Stimulated activated naive CD8-positive, alpha-beta T cell treated with anti-CD3 and anti-CD28 coated beads, Interleukin-15, amount 100 ng/mL, for 72 hours (primary cell): ENCODE results near the gene HEXD.
"Not testable (repeated sequence)": the region's sequence is repeated elsewhere in the genome, so short reads cannot be mapped to it uniquely, and the experiment has no call there.

Experiments
- ATAC-seq: fragments of 150-1000 bp; cut with Tn5 transposase; 2 replicates; pipeline ENCODE4 v1.10.0; 2021; ENCODE audit warnings: mild to moderate bottlenecking, moderate library complexity
- DNase-seq, 2 donors: peaks; one replicate each; pipeline ENCODE4 v3.0.0; 2021 to 2022
- H3K27ac Mint-ChIP-seq, 2 donors: one replicate each; pipeline ENCODE4 v1.8.0; 2022; ENCODE audit warnings: mild to moderate bottlenecking in 2 of 2, mixed read lengths in 2 of 2, moderate library complexity in 2 of 2
- H3K27me3 Mint-ChIP-seq: one replicate; pipeline ENCODE4 v1.8.0; 2022; ENCODE audit warnings: mixed read lengths
- H3K4me1 Mint-ChIP-seq: one replicate; pipeline ENCODE4 v1.8.0; 2022; ENCODE audit warnings: mild to moderate bottlenecking, mixed read lengths
- H3K4me3 Mint-ChIP-seq, 2 donors: one replicate each; pipeline ENCODE4 v1.8.0; 2022; ENCODE audit warnings: mild to moderate bottlenecking in 2 of 2, mixed read lengths in 2 of 2, moderate library complexity in 1 of 2
- H3K9me3 Mint-ChIP-seq, 2 donors: one replicate each; pipeline ENCODE4 v1.8.0; 2022; ENCODE audit warnings: mixed read lengths in 2 of 2

The HEXD gene

DNA sequence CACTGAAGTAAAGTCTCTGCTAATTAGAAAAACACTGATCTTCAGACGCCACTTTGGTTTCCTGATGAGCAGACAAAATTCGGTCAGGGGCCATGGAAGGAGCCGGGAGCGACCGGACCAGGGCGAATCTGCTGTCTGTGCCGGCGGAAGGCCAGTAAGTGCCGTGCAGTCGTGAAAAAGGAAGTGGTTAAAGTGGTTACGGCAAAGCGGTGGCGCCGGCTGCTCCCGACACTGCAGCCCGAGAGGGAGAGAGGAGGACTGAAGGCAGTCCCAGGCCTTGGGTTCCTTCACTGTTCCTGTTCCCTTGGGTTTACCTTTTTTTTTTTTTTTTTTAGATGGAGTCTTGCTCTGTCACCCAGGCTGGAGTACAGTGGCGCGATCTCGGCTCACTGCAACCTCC lies 17.3 kb upstream of the HEXD start:
- ATAC-seq = peak; percentile 81
- Mint-ChIP-seq H3K4me1 (peaks cover 26% of the 10 kb centered on the region), H3K27me3 (no peaks in the 10 kb centered on the region), H3K4me3 (peak overlapping the region; percentile 81 to 88), H3K27ac (peak overlapping the region; percentile 66 to 81), H3K9me3 (no peaks in the 10 kb centered on the region)
- peak; percentile 40 to 51 for DNase-seq

- Mint-ChIP-seq H3K9me3 (no peaks in the 10 kb centered on the region), H3K4me1 (peaks cover 35% of the 10 kb centered on the region), H3K27ac (no peak overlapping the region), H3K4me3 (no peak overlapping the region), H3K27me3 (no peaks in the 10 kb centered on the region)
- no peak for ATAC-seq
- DNase-seq = no peak
Observed at GRCh38 chr17:82402865-82403264, 15.3 kb upstream of the HEXD start.

- Mint-ChIP-seq H3K9me3 (no peaks in the 10 kb centered on the region), H3K27ac (no peak overlapping the region), H3K4me3 (no peak overlapping the region), H3K4me1 (peaks cover 36% of the 10 kb centered on the region), H3K27me3 (no peaks in the 10 kb centered on the region)
- DNase-seq (no peak), ATAC-seq (peak; percentile 20)
Observed at GRCh38 chr17:82403662-82404660, 14.2 kb upstream of the HEXD start.

GRCh38 chr17:82405051-82405450 lies 13.1 kb upstream of the HEXD start:
- peak overlapping the region in 1 of 2 donors; percentile 14 for H3K27ac Mint-ChIP-seq
- H3K4me3 Mint-ChIP-seq = no peak overlapping the region
- no peaks in the 10 kb centered on the region for H3K27me3 Mint-ChIP-seq
- H3K4me1 Mint-ChIP-seq = peaks cover 36% of the 10 kb centered on the region
- no peak for ATAC-seq
- H3K9me3 Mint-ChIP-seq = no peaks in the 10 kb centered on the region
- no peak for DNase-seq

- ATAC-seq = no peak
- no peak for DNase-seq
- Mint-ChIP-seq H3K27me3 (no peaks in the 10 kb centered on the region), H3K27ac (no peak overlapping the region), H3K9me3 (no peaks in the 10 kb centered on the region), H3K4me3 (no peak overlapping the region), H3K4me1 (peaks cover 24% of the 10 kb centered on the region)
Observed at GRCh38 chr17:82406131-82406671, 11.9 kb upstream of the HEXD start.

GRCh38 chr17:82407255-82407654 lies 10.9 kb upstream of the HEXD start:
- H3K27ac Mint-ChIP-seq = peak overlapping the region; percentile 34 to 61
- DNase-seq = no peak
- ATAC-seq = no peak
- H3K4me3 Mint-ChIP-seq = peak overlapping the region in 1 of 2 donors; percentile 26
- no peaks in the 10 kb centered on the region for H3K9me3 Mint-ChIP-seq
- no peaks in the 10 kb centered on the region for H3K27me3 Mint-ChIP-seq
- peaks cover 15% of the 10 kb centered on the region for H3K4me1 Mint-ChIP-seq

DNA sequence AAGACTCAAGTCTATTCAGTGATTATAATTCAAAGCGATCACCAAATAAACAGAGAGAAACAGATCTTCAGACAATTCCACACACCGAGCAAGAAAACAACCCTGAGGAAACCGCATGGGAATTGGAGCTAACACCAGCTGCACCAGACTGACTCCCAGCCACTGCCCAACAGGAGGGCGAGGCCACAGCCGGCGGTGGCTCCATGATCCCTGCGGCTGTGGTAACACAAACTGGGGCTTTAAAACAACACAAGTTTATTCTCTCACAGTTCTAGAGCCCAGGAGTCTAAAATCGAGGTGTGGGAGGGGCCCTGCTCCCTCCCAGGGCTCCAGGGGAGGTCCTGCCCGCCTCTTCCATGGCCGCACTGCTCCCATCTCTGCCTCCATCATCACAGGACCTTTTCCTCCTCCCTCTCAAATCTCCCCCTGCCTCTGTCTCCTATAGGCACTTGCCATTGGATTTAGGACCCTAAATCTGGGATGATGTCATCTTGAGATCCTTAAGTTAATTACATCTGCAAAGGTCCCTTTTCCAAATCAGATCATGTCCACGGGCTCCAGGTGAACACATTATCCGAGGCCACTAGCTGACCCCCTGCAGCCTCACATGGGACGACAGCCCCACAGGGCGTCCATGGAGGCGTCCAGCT lies 9.7 kb upstream of the HEXD start:
- no peak overlapping the region for H3K27ac Mint-ChIP-seq
- ATAC-seq (no peak), DNase-seq (no peak)
- peaks cover 10% of the 10 kb centered on the region for H3K4me1 Mint-ChIP-seq
- no peaks in the 10 kb centered on the region for H3K9me3 Mint-ChIP-seq
- H3K4me3 Mint-ChIP-seq = no peak overlapping the region
- no peaks in the 10 kb centered on the region for H3K27me3 Mint-ChIP-seq

- no peak for ATAC-seq
- Mint-ChIP-seq H3K4me1 (peaks cover 10% of the 10 kb centered on the region), H3K27me3 (no peaks in the 10 kb centered on the region), H3K27ac (no peak overlapping the region), H3K9me3 (no peaks in the 10 kb centered on the region), H3K4me3 (peak overlapping the region in 1 of 2 donors; percentile 17)
- no peak for DNase-seq
Observed at GRCh38 chr17:82408938-82409318, 9.2 kb upstream of the HEXD start.

GRCh38 chr17:82410014-82410716 lies 8.0 kb upstream of the HEXD start:
- no peak overlapping the region for H3K27ac Mint-ChIP-seq
- no peak overlapping the region for H3K4me3 Mint-ChIP-seq

GRCh38 chr17:82411396-82412053 lies 6.6 kb upstream of the HEXD start:
- peaks cover 27% of the 10 kb centered on the region for H3K4me1 Mint-ChIP-seq
- no peaks in the 10 kb centered on the region for H3K27me3 Mint-ChIP-seq
- H3K4me3 Mint-ChIP-seq = no peak overlapping the region
- no peak overlapping the region for H3K27ac Mint-ChIP-seq
- ATAC-seq (no peak), DNase-seq (no peak)
- no peaks in the 10 kb centered on the region for H3K9me3 Mint-ChIP-seq

More at GRCh38 chr17:82410014-82410716, 8.0 kb upstream of the HEXD start:
- Mint-ChIP-seq H3K4me1 (peaks cover 20% of the 10 kb centered on the region), H3K27me3 (no peaks in the 10 kb centered on the region), H3K9me3 (no peaks in the 10 kb centered on the region)
- no peak for DNase-seq
- ATAC-seq = no peak

- H3K9me3 Mint-ChIP-seq, ATAC-seq, DNase-seq, H3K4me3 Mint-ChIP-seq, H3K27me3 Mint-ChIP-seq, H3K27ac Mint-ChIP-seq: not testable (repeated sequence)
- peaks cover 26% of the 10 kb centered on the region for H3K4me1 Mint-ChIP-seq
Observed at GRCh38 chr17:82412081-82412480, 6.1 kb upstream of the HEXD start.

DNA sequence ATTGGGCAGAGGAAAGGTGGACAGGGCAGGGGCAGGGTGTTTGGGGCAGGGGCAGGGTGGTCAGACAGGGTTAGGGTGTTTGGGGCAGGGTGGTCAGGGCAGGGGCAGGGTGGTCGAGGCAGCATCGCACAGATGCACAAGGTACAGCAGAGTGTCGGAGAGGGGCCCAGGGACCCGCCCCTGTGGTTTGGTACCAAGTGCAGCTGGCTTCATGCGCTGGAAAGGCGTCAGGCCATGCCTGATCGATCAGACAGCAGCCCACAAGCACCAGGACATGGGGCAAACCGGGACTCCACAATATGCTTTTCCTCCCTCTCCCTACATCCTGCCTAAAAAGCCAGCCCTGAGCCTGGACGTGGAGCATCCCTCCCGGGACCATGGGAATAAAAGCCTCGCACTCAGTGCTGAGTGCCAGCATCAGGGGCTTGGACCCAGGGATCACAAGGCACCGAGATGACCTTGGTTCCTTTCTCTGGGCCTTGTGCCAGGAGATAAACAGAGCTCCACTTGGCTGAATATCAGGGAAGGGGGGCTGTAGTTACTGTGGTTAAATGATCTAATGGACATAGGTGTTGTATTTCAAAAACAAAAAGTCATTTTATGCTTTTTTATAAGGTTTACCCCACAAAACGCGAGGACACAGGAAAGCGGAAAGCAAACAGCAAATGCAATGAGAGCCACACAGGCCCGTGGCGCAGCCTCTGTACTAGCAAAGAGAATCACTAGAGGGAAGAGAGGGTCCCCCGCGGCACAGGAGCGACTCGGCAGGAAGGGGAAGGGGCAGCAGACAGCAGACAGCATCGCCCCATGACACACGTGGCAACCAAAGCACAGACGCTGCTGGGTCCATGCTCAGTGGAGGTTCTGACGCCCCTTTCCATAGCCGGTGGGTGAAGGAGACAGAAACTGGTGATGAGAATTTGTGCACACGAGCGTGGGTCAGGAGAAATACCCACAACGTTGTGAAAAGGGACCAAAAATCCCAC lies 5.3 kb upstream of the HEXD start:
- Mint-ChIP-seq H3K9me3 (no peaks in the 10 kb centered on the region), H3K27ac (no peak overlapping the region), H3K4me1 (peaks cover 23% of the 10 kb centered on the region), H3K27me3 (no peaks in the 10 kb centered on the region), H3K4me3 (peak overlapping the region in 1 of 2 donors; percentile 26)
- DNase-seq = no peak
- ATAC-seq = no peak

DNA sequence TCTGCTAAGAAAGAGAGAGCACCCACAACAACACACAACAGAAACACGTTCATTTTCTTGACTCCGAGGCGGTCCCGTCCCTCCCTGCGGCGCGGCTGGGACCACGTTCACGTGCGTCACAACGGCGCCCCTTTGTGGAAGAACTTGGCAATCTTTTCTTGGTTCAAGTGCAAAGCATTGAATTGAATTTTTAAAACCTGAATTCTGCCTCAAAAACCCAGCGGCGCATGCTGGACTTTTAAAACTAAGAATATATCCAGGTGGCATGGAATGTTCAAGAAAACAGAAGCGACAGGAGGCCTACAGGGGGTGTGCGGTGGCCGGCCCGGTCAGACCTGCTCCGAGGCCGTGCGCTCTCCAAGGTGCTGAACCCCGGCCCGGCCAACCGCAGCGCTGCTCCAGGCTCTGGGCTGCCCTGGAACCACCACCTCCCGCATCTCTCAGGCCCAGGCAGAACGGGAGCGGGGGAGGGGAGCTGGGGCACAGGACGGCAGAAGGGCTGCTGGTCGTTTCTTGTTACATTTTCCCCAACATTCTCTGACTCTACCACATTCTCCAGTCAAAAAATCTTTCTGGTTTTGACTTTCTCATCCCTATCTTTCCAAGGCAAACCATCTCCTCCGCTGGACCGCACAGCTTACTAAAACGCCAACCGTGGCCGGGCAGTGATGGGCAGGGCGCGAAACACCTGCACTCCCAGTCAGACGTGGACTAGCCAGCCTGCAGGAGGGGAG lies 3.4 kb upstream of the HEXD start:
- H3K4me3 Mint-ChIP-seq = no peak overlapping the region
- ATAC-seq = peak; percentile 46
- peaks cover 28% of the 10 kb centered on the region for H3K4me1 Mint-ChIP-seq
- peak; percentile 72 to 76 for DNase-seq
- no peaks in the 10 kb centered on the region for H3K27me3 Mint-ChIP-seq
- H3K27ac Mint-ChIP-seq = peak overlapping the region in 1 of 2 donors; percentile 40
- H3K9me3 Mint-ChIP-seq = no peaks in the 10 kb centered on the region
